Chondrocyte (in vitro differentiated cells): ENCODE results near the gene CD79B. TPM values are rescaled to one million over a fixed set of nuclear protein-coding genes. Genes with fewer than 3 reads are reported as not detected.

Source experiments
- DNase-seq: peaks from one replicate; pipeline ENCODE4 v3.0.0; 2021; ENCODE audit warnings: mixed read lengths, low spot score
- H3K27ac Mint-ChIP-seq: one replicate; pipeline ENCODE4 v1.8.0; 2021; ENCODE audit warnings: mild to moderate bottlenecking, moderate library complexity, mixed read lengths; ENCODE audit not compliant: unreplicated experiment
- H3K27me3 Mint-ChIP-seq: 2 replicates; pipeline ENCODE4 v1.8.0; 2021; ENCODE audit warnings: low read depth, mixed read lengths
- H3K36me3 Mint-ChIP-seq: 2 replicates; pipeline ENCODE4 v1.8.0; 2021; ENCODE audit warnings: low read depth, mixed read lengths
- H3K4me1 Mint-ChIP-seq: 2 replicates; pipeline ENCODE4 v1.8.0; 2021; ENCODE audit warnings: low read depth, mild to moderate bottlenecking, mixed read lengths
- H3K4me3 Mint-ChIP-seq: one replicate; pipeline ENCODE4 v1.8.0; 2021; ENCODE audit warnings: mild to moderate bottlenecking, moderate library complexity, mixed read lengths; ENCODE audit not compliant: unreplicated experiment
- H3K9me3 Mint-ChIP-seq: 2 replicates; pipeline ENCODE4 v1.8.0; 2021; ENCODE audit warnings: low read depth, mixed read lengths
- CTCF ChIP-seq: fragments of 200-600 bp; sonication (generic); IDR thresholded peaks from 2 replicates; pipeline ENCODE4 v1.5.0; 2021; ENCODE audit warnings: antibody characterized with exemption, mild to moderate bottlenecking, moderate library complexity
- long read RNA-seq: library from polyadenylated mRNA; stranded (forward); transcript quantifications from one replicate; pipeline ENCODE4 v2.0.0, GENCODE V29; 2021
- total RNA-seq: library from RNA; stranded (reverse); gene quantifications from 3 replicates; pipeline ENCODE4 v1.2.1, GENCODE V29; 2021

Gene CD79B
- not detected in 3 replicates for total RNA-seq
- long read RNA-seq, result 0 reads

GRCh38 chr17:63931981-63932561 lies at the start of gene CD79B:
Gene CD79B, minus strand, starts transcription at chr17:63932331. Its CDS starts 70 bp downstream, at chr17:63932261.
- Mint-ChIP-seq H3K9me3 (no peaks in the 10 kb centered on the region), H3K27me3 (peaks cover 14% of the 10 kb centered on the region), H3K4me1 (no peaks in the 10 kb centered on the region), H3K4me3 (no peak within 1 kb of the TSS), H3K36me3 (no peaks in the 10 kb centered on the region), H3K27ac (peak within 1 kb of the TSS; percentile 45)
- no peak for TF ChIP-seq CTCF
- DNase-seq, result no peak

- no peak overlapping the region for H3K27ac Mint-ChIP-seq
- H3K4me1 Mint-ChIP-seq, result peaks cover 21% of the 10 kb centered on the region
- TF ChIP-seq CTCF, result no peak
- no peak for DNase-seq
- H3K27me3 Mint-ChIP-seq, result peaks cover 4% of the 10 kb centered on the region
- no peak overlapping the region for H3K4me3 Mint-ChIP-seq
- peaks cover 6% of the 10 kb centered on the region for H3K36me3 Mint-ChIP-seq
- peaks cover 11% of the 10 kb centered on the region for H3K9me3 Mint-ChIP-seq
These were observed 46.4 kb upstream of the CD79B start for GRCh38 chr17:63978272-63979200.

GRCh38 chr17:63976702-63977101 lies 44.6 kb upstream of the CD79B start:
- Mint-ChIP-seq H3K4me1 (peaks cover 18% of the 10 kb centered on the region), H3K9me3 (peaks cover under 1% of the 10 kb centered on the region), H3K4me3 (no peak overlapping the region), H3K27me3 (peaks cover 4% of the 10 kb centered on the region), H3K27ac (no peak overlapping the region), H3K36me3 (peaks cover 2% of the 10 kb centered on the region)
- no peak for TF ChIP-seq CTCF
- no peak for DNase-seq

- Mint-ChIP-seq H3K36me3 (peaks cover 2% of the 10 kb centered on the region), H3K9me3 (no peaks in the 10 kb centered on the region), H3K4me1 (peaks cover 17% of the 10 kb centered on the region), H3K27ac (no peak overlapping the region), H3K27me3 (peaks cover 4% of the 10 kb centered on the region), H3K4me3 (no peak overlapping the region)
- no peak for TF ChIP-seq CTCF
- DNase-seq, result no peak
These were observed 43.5 kb upstream of the CD79B start for GRCh38 chr17:63975541-63976092.

GRCh38 chr17:63974594-63975192 lies 42.6 kb upstream of the CD79B start:
- H3K4me3 Mint-ChIP-seq, result no peak overlapping the region
- DNase-seq, result no peak
- H3K4me1 Mint-ChIP-seq, result peaks cover 10% of the 10 kb centered on the region
- no peak for TF ChIP-seq CTCF
- peaks cover 2% of the 10 kb centered on the region for H3K36me3 Mint-ChIP-seq
- H3K27me3 Mint-ChIP-seq, result peaks cover 4% of the 10 kb centered on the region
- no peaks in the 10 kb centered on the region for H3K9me3 Mint-ChIP-seq
- peak overlapping the region; percentile 86 for H3K27ac Mint-ChIP-seq
